Lung (tissue), 12 donors: ENCODE results near the gene CLDN34. TPM values are rescaled to one million over a fixed set of nuclear protein-coding genes. Genes with fewer than 3 reads are reported as not detected.

ENCODE experiments used
- ATAC-seq: fragments of 200-7000 bp; cut with Tn5 transposase; one replicate; pipeline ENCODE4 v1.9.1; 2020; ENCODE audit warnings: moderate number of reproducible peaks; ENCODE audit not compliant: insufficient read depth, low FRiP score
- DNase-seq, 3 donors: peaks; one replicate each; pipeline ENCODE4 v3.0.0-alpha.2; 2013 to 2017
- H3K27ac ChIP-seq, 2 donors: one replicate each; pipeline ENCODE4 v1.5.1; 2013; ENCODE audit warnings: mild to moderate bottlenecking in 2 of 2, moderate library complexity in 2 of 2, control low read depth in 1 of 2, inconsistent platforms in 1 of 2, low read depth in 1 of 2, low read length in 1 of 2
- H3K27me3 ChIP-seq, 3 donors: one replicate each; pipeline ENCODE4 v1.5.1; 2013; ENCODE audit warnings: low read length in 2 of 3; ENCODE audit not compliant: control insufficient read depth in 3 of 3, insufficient read depth in 3 of 3
- H3K36me3 ChIP-seq, 4 donors: one replicate each; pipeline ENCODE4 v1.5.1; 2013; ENCODE audit warnings: low read length in 4 of 4, mild to moderate bottlenecking in 1 of 4, moderate library complexity in 1 of 4; ENCODE audit not compliant: control insufficient read depth in 4 of 4, insufficient read depth in 4 of 4
- H3K4me1 ChIP-seq, 5 donors: one replicate each; pipeline ENCODE4 v1.5.1; 2013; ENCODE audit warnings: low read length in 5 of 5, mild to moderate bottlenecking in 2 of 5, moderate library complexity in 1 of 5; ENCODE audit not compliant: control insufficient read depth in 5 of 5, insufficient read depth in 5 of 5
- H3K4me3 ChIP-seq: one replicate; pipeline ENCODE4 v1.5.1; 2013; ENCODE audit warnings: mild to moderate bottlenecking, control low read depth, moderate library complexity
- H3K9ac ChIP-seq, 2 donors: one replicate each; pipeline ENCODE4 v1.5.1; 2013; ENCODE audit warnings: low read length in 2 of 2, control low read depth in 1 of 2; ENCODE audit not compliant: insufficient read depth in 1 of 2
- H3K9me3 ChIP-seq, 4 donors: one replicate each; pipeline ENCODE4 v1.5.1; 2013; ENCODE audit warnings: low read length in 3 of 4, mild to moderate bottlenecking in 1 of 4, moderate library complexity in 1 of 4; ENCODE audit not compliant: control insufficient read depth in 4 of 4, insufficient read depth in 3 of 4
- CTCF ChIP-seq: IDR thresholded peaks from 2 replicates; pipeline ENCODE4 v1.5.1; 2012; ENCODE audit warnings: mild to moderate bottlenecking; ENCODE audit errors: control extremely low read depth, extremely low read depth
- WGBS, 2 donors: extraction: QIAGEN DNeasy Blood & Tissue Kit; methylation state at CpG; one replicate each; pipeline ENCODE4 v1.1.7; 2013; 5-methylcytosine and 5-hydroxymethylcytosine counted together
- polyA plus RNA-seq, 2 donors: library from polyadenylated mRNA; stranded (reverse); fragments of 200-250 nt; gene quantifications; one replicate each; pipeline ENCODE4 v1.2.1, GENCODE V29; 2013
- total RNA-seq, 2 donors: library from RNA; depleted of rRNA in 1 of 2; stranded (reverse); fragments of >200 nt in 1 of 2; gene quantifications; one replicate each; pipeline ENCODE4 v1.2.1, GENCODE V29; 2014 to 2021
- donor health status: control.
- donor health status: control.
- donor health status: Bipolar disorder and iron deficiency.
- donor health status: healthy.
- donor health status: DM: yes; HTN: yes; CAD: no.

Gene CLDN34
- total and polyA plus RNA-seq, 4 donors = 0.18 to 1.3 (median 0.34) TPM; not detected in 1

- no peak for DNase-seq
- Histone ChIP-seq H3K4me3 (no peak overlapping the region), H3K27me3 (peaks cover 0 to 4% (median 3%) of the 10 kb centered on the region in 3 donors), H3K9ac (no peak overlapping the region), H3K27ac (no peak overlapping the region), H3K36me3 (no peaks in the 10 kb centered on the region), H3K4me1 (no peaks in the 10 kb centered on the region), H3K9me3 (no peaks in the 10 kb centered on the region)
- no peak for TF ChIP-seq CTCF
- WGBS, 2 donors = 70 to 72% methylated on average over 3 of the region's 3 CpGs
- no peak for ATAC-seq
Observed at GRCh38 chrX:10001496-10001895, 34.3 kb downstream of the CLDN34 start.

GRCh38 chrX:10004832-10005475, 37.8 kb downstream of the CLDN34 start:
- peaks cover 0 to 3% (median 0%) of the 10 kb centered on the region in 4 donors for H3K9me3 ChIP-seq
- 72 to 91% methylated on average over 8 of the region's 8 CpGs for WGBS, 2 donors
- no peak overlapping the region for H3K27ac ChIP-seq
- peaks cover 0 to 7% (median 0%) of the 10 kb centered on the region in 5 donors for H3K4me1 ChIP-seq
- ATAC-seq (no peak), DNase-seq (no peak)
- peaks cover 0 to 6% (median 3%) of the 10 kb centered on the region in 3 donors for H3K27me3 ChIP-seq
- H3K36me3 ChIP-seq = no peaks in the 10 kb centered on the region
- no peak for TF ChIP-seq CTCF
- no peak overlapping the region for H3K9ac ChIP-seq
- no peak overlapping the region for H3K4me3 ChIP-seq

GRCh38 chrX:10006086-10006485, 38.9 kb downstream of the CLDN34 start:
- no peak overlapping the region for H3K9ac ChIP-seq
- TF ChIP-seq CTCF = no peak
- peaks cover 0 to 3% (median 0%) of the 10 kb centered on the region in 4 donors for H3K9me3 ChIP-seq
- H3K36me3 ChIP-seq = no peaks in the 10 kb centered on the region
- WGBS, 2 donors = 82% methylated on average over 8 of the region's 8 CpGs
- no peak overlapping the region for H3K4me3 ChIP-seq
- H3K27ac ChIP-seq = no peak overlapping the region
- ATAC-seq = no peak
- DNase-seq = no peak
- H3K27me3 ChIP-seq = peaks cover 0 to 7% (median 6%) of the 10 kb centered on the region in 3 donors
- H3K4me1 ChIP-seq = peaks cover 0 to 7% (median 0%) of the 10 kb centered on the region in 5 donors

- Histone ChIP-seq H3K27me3 (peaks cover 0 to 7% (median 6%) of the 10 kb centered on the region in 3 donors), H3K9ac (no peak overlapping the region), H3K4me1 (peaks cover 0 to 7% (median 5%) of the 10 kb centered on the region in 5 donors), H3K36me3 (no peaks in the 10 kb centered on the region), H3K9me3 (peaks cover 0 to 3% (median 0%) of the 10 kb centered on the region in 4 donors), H3K27ac (peak overlapping the region in 1 of 2 donors; percentile 4), H3K4me3 (no peak overlapping the region)
- no peak for TF ChIP-seq CTCF
- WGBS, 2 donors = 80 to 92% methylated on average over 4 of the region's 4 CpGs
- ATAC-seq (no peak), DNase-seq (no peak)
Observed at GRCh38 chrX:10006770-10007169, 39.6 kb downstream of the CLDN34 start.
